Activated CD4-positive, alpha-beta T cell treated with anti-CD3 and anti-CD28 coated beads, Interleukin-2, amount 50 U/mL, for 48 hours (primary cell): Measurements from ENCODE around the gene SYT9.
A peak's percentile ranks its signal among the peaks of the same experiment; 100 is the strongest.
"Not testable (repeated sequence)": the region's sequence is repeated elsewhere in the genome, so short reads cannot be mapped to it uniquely, and the experiment has no call there.

Source experiments
- DNase-seq, 2 experiments: peaks; one replicate each; pipeline ENCODE4 v3.0.0-alpha.2; 2020

Gene SYT9

GRCh38 chr11:7512525-7513233 is 261.0 kb downstream of the SYT9 start:
- no peak for DNase-seq

- peak; percentile 82 to 83 for DNase-seq
Measured at GRCh38 chr11:7513234-7514098, 261.8 kb downstream of the SYT9 start, which contains the start of gene PPFIBP2. Gene PPFIBP2, plus strand, starts transcription at chr11:7513999. Its CDS starts 35,477 bp downstream, at chr11:7549476.

- DNase-seq = peak in 1 of 2 experiments; percentile 25
Measured at GRCh38 chr11:7514099-7514591, 262.4 kb downstream of the SYT9 start.

GRCh38 chr11:7515447-7515886 is 263.8 kb downstream of the SYT9 start:
- no peak for DNase-seq

GRCh38 chr11:7516475-7516874 is 264.8 kb downstream of the SYT9 start:
- DNase-seq = no peak

- DNase-seq = not testable (repeated sequence)
Measured at GRCh38 chr11:7517743-7518142, 266.0 kb downstream of the SYT9 start.
